IPS-11a (cell line): ENCODE measurements around the gene CHRNA1.

Experiments
- H3K4me3 ChIP-seq: one replicate; pipeline ENCODE4 v1.5.1; 2013; ENCODE audit warnings: low read depth, low read length, control low read depth

The CHRNA1 gene

DNA sequence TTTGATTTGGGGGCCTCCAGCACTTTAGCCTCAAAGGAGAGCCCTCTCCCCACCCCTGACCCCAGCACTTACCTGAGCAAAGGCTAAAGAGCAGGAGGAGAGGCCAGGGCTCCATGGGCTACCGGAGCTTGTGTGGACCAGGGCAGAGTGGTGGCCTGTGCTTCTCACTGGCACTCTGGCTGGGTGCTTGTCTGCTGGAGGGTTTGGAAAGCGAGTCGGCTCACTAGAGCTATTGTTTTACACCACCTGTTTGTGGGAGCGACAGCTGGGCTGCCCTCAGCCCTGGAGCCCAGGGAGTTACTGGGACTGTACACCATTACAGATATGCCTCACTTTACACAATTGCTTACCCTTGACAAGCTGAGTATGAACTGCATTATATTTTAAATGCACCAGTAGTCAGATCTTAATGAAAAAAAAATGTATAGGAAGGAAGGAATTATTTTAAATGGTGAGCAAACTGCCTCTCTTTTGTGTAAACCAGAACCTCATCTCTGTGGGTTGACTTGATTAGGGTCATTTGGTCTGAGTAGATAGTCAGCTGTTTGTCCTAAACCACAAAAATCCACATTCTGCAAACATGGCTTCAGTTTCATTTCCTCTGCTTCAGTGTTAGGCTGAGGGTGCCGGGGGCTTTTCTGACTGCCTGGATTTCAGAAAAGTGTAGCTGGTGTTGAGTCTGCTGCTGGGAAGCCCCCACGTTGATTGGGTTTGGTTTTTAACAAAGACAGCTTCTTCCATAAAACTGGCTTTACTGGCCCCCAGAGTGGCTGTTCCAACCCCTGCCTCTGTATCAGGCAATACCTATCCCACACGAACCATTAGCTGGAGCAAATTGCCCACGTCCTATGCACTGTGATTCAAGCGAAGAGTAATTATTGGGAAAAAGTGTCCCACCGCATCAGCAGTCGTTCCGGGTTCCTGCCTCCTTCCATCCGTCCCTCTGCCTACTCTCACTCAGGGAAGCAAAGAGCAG is at the start of gene CHRNA1:
TSS of gene CHRNA1 (minus strand) at position 193 of the 976 bp plus-strand sequence. CDS start at position 115, 78 bp downstream.
- no peak within 1 kb of the TSS for H3K4me3 ChIP-seq

DNA sequence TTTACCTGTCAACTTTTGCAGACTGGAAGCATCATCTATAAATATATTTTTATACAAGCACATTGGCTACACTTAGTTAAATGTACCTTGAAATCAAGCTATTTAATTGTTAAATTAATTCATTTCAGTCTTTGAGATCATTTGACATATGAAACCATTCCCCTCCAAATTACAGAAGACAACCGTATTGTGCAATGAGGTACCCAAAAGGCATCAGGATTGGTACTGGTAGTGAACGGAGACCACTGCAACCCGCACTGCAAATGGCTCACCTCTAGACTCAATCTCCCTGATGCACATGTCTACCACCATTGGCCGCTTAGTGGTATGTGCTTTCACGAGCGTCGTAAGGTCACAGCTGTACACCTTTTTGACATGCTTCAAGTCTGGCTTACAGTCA is 47.8 kb upstream of the CHRNA1 start:
- no peak overlapping the region for H3K4me3 ChIP-seq

DNA sequence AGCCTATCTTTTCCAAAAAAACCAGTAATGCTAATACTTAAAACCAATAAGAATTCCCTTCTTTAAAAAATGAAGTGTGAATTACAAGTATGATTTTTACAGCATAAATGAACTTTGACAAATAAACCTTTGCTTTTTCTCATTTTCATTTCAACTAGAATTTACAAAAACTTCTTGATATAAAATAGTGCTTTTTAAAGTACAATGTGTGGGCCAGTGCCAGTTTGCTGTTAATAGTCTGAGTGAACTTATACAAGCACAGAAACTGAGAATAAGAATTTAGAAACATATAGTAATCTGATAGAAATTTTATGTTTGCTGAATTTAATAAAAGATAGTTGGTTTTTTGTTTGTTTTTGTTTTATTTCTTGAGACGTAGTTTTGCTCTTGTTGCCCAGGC is 43.7 kb upstream of the CHRNA1 start:
- H3K4me3 ChIP-seq: no peak overlapping the region

DNA sequence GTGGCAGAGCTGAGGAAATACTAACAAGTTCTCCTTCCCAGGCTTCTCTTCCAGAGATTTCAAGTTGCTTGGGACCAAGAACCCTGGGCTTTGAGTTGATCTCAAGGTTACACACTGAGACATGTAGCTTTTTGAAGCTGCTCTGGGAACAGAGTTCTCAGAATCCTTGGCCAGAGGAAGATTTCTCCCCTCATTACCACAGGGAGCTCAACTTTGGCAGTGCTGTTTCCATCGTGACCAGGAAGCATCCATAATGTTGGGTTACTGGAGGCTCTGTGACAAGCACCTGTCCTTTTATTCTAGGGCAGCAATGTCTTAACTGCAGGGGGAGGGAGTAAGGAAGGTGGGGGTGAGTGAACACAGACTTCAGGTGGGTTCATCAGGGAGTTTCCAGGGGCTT is 41.5 kb upstream of the CHRNA1 start:
- no peak overlapping the region for H3K4me3 ChIP-seq

DNA sequence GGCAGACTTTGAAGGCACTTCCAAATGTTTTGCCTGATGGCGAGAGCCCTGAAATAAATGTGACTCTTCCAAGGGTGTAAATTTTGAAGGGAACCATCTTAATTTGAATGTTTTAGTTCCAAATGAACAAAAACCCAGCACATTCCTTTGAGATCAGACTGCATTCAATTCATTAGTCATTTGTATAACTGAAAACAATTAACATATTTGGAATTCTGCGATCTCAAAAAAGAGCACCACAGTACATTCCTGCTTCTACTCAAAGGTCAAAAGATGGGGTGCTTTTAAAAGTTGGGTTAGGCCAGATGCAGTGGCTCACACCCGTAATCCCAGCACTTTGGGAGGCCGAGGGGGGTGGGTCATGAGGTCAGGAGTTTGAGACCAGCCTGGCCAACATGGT is 38.2 kb upstream of the CHRNA1 start:
- H3K4me3 ChIP-seq: no peak overlapping the region

DNA sequence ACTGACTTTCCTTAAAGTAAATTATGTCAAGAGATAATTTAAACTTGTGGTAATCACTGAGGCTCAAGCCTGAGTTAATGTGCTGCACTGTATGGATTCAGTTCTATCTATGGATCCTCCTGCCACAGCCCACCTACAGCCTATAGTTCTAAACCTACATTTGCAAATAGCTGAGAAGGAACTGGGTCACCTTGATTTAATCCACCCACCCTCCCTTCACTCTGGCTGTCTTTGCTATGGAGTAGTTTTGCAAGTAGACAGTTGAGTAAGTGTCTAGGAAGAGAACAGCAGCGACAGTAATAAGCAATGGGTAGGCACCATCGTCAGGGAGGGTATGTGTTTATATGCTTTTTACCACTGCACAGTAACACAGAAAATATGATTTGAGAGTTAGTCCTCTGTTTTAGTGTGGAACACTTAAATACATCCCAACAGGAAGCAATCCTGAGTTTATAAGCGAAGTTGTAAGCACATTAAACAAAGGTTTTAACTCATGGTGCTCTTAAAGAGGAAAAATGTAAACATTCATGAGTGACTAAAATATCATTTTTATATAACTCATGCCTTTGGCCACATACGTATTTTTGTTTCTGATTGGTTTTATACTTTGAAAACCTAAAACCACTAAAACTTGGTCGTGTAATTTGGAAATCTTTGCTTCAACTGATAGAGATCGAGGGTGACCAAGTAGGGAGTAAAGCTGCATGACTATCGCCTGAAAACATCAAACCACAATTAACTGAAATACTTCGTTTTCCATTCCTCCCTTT is 36.3 kb upstream of the CHRNA1 start:
- no peak overlapping the region for H3K4me3 ChIP-seq

DNA sequence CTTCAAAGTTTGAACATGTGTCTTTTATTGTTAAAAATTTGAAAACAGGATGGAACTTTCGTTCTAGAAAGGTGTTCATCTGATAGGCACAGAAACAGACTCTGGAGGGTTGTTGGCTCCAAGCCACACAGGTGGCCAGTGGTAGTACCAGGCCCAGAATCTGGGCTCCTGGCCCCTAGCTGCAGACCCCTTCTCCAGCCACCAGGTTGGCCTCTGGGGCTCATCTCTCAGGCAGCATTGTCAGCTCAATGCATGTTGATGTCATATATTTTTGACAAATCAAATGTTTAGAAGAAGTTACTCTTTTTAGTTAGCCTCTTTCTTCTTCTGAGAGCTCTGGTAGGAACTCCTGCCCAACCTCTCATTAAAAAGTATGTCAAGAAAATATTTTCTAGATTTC is 34.5 kb upstream of the CHRNA1 start:
- H3K4me3 ChIP-seq: no peak overlapping the region

DNA sequence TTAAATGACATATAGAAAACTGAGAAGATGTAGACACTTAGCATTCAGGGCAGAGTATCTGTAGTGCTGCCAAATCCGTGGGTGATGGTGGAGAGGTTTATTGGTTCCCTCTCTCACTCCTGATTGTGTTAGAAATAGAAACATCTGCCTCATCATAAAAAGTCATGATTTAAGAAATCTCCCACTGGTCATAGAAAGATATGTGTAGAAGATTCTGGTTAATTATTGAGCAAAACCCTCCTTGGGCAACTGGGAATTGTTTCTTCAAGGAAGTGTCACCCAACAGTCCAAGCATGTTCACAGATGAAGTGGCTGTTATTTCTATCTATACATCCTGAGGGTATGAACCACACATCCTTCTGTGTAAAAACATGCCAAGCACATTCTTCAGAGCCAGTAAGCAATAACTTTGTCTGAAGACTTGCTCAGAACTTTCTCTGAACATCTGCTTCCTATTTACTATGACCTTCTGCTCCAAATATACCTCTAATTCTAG is 33.6 kb upstream of the CHRNA1 start:
- no peak overlapping the region for H3K4me3 ChIP-seq

DNA sequence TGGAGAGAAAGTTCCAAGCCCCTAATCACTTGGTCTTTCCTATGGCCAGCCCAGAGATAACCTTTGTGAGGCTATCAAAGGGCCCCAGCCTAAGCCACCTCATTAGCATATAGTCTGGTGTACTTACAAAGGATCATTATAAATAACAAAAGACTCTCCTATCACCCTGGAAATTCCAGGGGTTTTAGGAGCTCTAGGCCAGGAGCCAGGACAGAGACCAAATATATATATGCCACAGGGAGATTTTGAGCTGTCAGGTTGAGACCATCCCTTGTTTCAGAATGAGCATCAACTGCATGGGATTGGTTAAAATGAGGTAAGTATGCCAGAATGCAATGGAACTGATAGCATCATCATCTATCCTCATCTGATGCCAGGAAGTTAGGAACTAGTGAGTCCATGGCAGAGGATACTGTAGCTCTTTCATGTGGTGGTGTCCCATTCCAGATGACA is 32.1 kb upstream of the CHRNA1 start:
- no peak overlapping the region for H3K4me3 ChIP-seq

DNA sequence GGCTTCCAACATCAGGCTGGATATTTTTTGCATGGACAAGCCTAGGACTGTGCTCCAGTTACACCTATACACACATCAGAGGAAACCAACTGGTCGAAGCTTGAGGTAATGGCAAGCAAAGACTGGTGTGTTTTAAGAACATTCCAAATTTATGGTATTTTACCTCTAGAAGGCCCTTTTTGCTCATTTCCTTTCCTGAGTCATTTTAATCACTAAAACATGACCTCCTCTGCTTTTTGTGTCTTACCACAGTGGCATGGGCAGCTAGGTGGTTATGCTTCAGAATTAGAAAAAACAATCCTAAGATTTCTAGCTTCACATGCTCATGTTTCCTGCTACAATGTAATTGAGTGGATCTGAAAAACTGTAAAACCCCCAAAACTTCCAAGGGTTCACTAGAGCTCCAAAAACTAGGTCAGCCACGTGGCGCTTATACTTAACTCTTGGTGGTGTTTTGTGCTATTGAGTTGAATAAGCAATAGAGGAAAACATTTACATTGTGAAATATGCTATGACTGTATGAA is 30.6 kb upstream of the CHRNA1 start:
- H3K4me3 ChIP-seq: no peak overlapping the region

DNA sequence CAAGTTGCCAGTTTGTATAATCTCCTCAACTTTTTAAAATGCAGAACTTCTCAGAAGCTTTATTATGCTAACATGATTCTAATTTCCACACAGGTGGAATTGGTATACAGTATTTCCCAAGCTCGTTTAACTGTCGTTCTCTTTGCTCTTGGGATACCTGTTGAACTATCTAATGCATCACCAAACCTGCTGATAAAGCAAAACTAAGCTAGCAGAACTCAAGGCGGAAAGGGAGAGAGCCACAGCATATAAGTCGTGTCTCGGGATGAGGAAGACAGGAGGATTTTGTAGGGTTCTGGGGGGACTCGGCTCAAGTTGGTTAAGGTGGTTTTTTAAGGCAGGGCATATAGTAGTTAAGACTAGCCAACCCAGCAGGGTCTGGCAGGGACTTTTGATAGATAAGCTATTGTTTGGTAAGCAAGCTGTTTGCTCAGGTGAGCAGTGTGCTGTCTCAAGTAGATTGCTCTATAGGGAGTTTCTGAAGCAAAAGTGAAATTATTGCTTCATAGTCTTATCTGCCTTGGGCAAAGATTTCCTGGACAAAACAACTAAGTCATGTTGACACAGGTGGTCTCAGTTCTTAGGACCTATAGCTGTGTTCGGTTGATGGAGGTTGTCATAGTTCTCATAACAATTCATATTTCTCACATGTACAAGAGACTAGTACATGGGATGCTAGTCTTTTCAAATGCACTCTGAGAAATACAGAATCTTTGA is 28.2 kb upstream of the CHRNA1 start:
- H3K4me3 ChIP-seq: no peak overlapping the region

DNA sequence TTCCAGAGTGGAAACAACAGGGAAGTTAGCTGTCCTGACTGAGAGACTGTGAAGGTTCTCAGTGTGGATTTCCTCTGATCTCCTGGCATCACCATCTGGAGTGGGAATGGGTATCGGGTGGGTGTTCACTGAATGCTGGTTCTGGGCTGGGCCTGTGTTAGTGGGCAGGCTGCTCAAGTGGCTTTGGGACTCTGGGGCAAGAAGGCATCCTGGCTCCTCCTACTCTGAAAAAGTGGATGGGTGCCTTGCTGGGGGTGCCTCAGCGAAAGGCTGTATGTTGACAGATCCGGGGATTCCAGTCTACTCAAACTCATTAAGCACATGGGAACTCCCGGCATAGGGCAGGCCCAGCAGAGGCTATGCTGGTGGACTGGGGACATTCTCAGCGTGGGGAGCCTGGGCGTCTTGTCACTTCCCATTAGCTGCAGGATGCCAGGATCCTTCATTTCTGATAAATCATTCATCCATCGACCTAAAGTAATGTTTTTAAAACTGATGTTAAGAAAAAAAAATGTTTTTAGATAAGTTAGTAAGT is 27.5 kb upstream of the CHRNA1 start:
- H3K4me3 ChIP-seq: no peak overlapping the region

DNA sequence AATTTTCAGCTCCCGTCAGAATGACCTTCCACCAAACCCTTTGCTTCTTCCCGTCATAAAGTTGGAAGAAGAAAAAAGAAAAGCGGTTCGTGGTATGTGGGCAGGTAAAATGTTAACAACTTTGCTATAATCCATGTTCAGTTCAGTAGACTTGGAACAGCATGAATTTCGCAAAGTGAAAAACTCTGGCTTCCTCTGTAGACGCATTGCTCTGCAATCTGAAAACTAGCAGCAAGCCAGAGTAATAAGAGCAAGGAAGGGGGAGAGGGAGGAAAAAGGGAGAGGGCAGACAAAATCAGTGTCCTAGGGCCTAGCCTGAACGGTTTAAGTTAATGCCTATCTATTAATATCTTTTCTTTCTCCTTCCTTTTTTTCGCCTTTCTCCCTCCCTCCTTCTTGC is 26.7 kb upstream of the CHRNA1 start:
- H3K4me3 ChIP-seq: no peak overlapping the region

DNA sequence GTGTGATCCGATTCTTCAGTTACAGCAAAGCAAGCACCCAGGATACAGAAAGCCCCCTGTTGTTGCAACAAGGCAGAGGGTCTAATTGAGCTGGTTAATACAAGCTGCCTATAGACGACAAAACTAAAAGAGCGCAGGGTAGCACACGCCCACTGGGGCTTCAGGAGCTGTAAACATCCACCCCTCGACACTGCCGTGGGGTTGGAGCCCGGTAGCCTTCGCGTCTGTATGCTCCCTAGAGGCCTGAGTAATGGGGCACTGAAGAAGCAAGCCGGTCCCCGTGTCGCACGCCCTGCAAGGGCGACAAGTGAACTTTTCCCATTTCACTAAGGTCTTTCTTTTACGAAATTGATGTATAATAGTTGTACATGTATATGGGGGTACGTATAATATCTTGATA is 24.7 kb upstream of the CHRNA1 start:
- no peak overlapping the region for H3K4me3 ChIP-seq

DNA sequence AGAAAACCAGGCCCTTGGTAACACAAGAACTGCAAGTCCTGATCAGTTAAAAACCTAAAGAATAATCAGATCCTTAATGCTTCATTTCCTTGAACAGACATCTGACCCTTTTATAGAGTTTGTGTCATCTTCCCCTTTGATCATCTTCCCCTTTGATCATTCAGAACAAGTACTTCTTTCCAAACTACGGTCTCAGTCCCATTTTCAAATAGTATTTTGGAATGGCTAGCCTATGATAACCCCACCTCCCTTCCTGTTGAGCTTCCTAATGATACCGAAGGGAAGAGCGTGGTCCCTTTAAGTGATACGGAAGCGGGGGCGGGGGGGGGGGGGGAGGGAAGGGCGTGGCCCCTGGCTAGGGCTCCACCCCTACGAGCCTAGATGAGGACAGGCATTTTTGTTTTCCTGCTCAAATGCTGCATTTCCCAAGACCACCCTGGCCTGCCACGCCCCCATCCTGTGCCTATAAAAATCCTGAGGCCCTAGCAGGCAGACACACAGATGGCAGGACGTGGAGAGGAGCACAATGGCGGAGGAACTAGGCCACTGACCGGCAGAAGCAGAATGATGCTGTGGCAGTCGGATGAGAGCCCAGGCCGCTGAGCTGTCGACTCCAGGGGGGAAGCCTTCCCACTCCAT is 24.1 kb upstream of the CHRNA1 start:
- no peak overlapping the region for H3K4me3 ChIP-seq

DNA sequence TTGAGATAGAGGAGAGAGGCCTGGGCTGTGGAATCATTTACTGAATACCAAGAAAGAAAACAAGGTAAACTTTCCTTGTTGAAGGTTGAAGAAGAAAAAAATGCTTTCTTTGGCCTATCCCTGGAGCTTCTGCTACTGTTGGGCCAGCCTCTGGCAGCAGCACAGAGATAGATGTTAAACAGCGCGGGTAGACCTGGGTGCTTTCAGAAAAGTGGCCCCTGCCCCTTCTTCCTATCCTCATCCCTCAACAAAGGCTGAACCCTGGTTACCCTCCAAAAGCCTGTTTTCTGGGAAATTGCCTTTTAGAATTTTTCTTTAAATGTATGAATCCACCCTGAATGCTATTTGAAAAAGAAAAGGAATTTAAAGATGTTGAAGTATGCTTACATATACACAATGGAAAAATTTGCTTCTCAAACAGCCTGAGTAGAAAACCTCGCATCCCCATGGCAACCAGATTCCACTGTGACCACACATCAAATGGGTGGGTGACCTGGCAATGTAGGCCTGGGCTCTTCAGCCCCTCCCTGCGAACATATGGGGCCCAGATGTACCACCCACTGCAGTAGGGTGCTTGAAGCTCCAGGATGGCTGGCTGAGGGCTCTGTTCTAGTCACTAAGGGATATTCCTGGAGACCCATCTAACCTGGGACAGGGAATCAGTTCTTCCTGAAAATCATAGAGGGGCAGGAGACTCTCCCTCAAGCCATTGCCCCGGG is 23.4 kb upstream of the CHRNA1 start:
- H3K4me3 ChIP-seq: no peak overlapping the region

DNA sequence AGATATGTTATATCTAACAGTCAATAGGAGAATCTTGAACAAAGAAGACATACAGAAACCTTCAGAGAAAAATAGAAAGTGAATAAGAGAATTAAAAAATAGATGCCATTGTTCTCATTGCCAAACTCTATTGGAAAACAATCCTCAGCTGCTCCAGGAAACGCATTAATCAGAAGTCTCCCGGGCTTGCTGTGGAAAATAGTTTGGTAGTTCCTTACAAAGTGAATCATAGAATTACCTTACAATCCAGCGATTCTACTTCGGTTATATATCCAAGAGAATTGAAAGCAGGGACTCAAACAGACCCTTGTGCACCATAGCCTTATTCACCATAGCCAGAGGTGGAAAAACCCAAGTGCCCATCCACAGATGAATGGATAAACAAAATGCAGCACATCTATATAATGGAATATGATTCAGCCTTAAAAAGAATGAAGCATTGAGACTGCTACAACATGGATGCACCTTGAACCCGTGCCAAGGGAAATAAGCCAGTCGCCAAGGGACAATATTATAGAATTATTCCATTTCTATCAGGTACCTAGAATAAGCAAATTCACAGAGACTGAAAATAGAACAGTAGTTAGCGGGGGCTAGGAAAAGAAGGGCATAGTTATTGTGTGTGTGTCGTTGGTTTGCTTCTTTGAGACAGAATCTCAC is 21.9 kb upstream of the CHRNA1 start:
- H3K4me3 ChIP-seq: no peak overlapping the region

DNA sequence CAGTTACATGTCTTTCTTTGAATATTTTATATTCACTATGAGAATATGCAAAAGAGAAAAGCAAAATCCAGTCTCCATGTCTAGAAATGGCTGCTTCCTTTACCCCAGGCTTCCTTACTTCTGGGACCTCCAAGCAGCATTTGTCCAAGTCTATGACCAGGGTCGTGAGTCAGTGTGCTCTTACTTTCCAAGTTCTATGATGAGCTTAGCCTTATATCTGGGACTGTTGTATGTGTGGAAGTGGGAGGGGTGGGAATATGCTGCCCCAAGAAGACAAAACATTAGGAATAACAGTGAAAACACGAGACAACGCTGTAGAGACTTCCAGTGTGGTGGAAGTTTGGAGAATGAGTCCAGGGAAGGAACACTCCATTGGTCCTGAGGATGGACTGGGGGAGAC is 21.2 kb upstream of the CHRNA1 start:
- H3K4me3 ChIP-seq: no peak overlapping the region

DNA sequence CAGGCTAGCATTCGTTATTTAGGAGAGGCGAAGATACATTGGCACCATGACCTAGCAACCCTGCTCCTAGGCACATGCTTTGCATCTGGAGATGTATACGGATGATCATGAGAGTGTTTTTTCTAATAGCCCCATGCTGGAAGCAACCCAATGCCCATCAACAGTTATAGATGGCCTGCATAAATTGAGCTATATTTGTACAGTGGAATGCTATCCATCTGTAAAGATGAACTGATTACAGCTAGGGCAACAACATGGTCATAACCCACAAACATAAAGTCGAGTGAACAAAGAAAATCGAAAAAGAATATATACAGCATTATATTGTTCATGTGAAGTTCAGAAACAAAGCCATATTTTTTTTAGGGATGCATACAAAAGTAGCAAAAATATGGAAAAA is 20.6 kb upstream of the CHRNA1 start:
- H3K4me3 ChIP-seq: no peak overlapping the region
